DND-41 (cell line): ENCODE measurements around the gene IFITM10.

ENCODE experiments used
- CTCF ChIP-seq: IDR thresholded peaks from 2 replicates; pipeline ENCODE4 v1.5.1; 2012; ENCODE audit warnings: borderline replicate concordance, low read length, moderate library complexity, mild to moderate bottlenecking; ENCODE audit not compliant: poor library complexity, severe bottlenecking; ENCODE audit errors: extremely low read depth
- EZH2 ChIP-seq: IDR thresholded peaks from 3 replicates; pipeline ENCODE4 v1.6.1; 2012; ENCODE audit warnings: borderline replicate concordance, low read depth, mild to moderate bottlenecking, moderate library complexity, low read length, inconsistent platforms; ENCODE audit not compliant: severe bottlenecking

GRCh38 chr11:1771700-1772099, 21.3 kb upstream of the IFITM10 start:
- no peak for TF ChIP-seq CTCF
- no peak for TF ChIP-seq EZH2
